ENCODE measurements around the gene HYAL2. TPM values are rescaled to one million over a fixed set of nuclear protein-coding genes. Genes with fewer than 3 reads are reported as not detected.
A peak's percentile ranks its signal among the peaks of the same experiment; 100 is the strongest.
"Not testable (repeated sequence)": the region's sequence is repeated elsewhere in the genome, so short reads cannot be mapped to it uniquely, and the experiment has no call there.

Gene HYAL2
- total and polyA plus RNA-seq, 8 donors = 67.2 to 171 (median 91.3) TPM

DNA sequence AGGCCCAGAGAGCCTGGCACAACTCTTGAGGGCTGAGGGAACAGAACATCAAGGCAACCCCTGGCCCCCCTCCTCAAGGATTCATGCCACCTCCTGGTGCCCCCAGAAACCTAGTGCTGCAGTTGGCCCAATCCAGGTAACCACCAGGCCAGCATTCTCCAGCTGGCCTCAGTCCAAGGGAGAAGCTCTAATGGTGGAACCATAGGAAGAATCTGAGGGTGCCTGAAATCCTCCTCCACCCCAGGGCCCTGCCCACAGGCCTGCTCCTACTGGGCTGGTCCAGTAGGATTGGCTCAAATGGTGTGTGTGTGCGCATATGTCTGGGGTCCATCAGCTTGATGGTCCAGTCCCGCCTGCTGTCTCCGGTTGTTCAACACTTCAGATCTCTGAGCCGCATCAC, 7.7 kb downstream of the HYAL2 start:
- Histone ChIP-seq H3K4me1 (peaks cover 29 to 70% of the 10 kb centered on the region in 2 donors), H3K4me3 (no peak overlapping the region), H3K27ac (peak overlapping the region; percentile 31 to 36), H3K9me3 (no peaks in the 10 kb centered on the region), H3K36me3 (peaks cover 0 to 37% of the 10 kb centered on the region in 2 donors), H3K27me3 (no peaks in the 10 kb centered on the region)
- ATAC-seq (no peak), DNase-seq (no peak)
- intact Hi-C loops (cut with DNase I) = no loop called here
- TF ChIP-seq CTCF (IDR thresholded peaks at IDR 0.05) = no peak

DNA sequence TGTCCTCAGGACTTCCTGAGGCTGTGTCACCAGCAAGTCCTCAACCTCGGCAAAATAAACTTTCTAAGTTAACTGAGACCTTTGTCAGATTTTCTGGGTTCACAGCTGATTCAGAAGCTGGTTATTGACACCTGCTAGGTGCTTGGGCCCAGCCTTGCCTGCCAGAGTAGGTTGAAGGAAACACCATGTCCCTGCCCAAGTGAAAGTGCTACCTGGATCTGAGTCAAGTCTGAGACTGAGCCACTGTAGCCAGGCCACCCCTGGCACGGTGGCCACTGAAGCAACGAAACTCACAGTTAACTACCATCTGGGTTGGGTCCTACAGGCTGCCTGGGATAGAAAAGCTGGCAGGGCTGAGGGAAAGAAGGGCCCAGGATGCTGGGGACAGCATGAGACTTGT, 8.2 kb downstream of the HYAL2 start:
- ATAC-seq = peak; percentile 8
- peak overlapping the region; percentile 31 to 36 for H3K27ac ChIP-seq

DNA sequence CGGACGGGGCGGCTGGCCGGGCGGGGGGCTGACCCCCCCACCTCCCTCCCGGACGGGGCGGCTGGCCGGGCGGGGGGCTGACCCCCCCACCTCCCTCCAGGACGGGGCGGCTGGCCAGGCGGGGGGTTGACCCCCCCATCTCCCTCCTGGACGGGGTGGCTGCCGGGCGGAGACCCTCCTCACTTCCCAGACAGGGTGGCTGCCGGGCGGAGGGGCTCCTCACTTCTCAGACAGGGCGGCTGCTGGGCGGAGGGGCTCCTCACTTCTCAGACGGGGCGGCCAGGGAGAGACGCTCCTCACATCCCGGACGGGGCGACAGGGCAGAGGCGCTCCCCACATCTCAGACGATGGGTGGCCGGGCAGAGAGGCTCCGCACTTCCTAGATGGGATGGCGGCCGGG, 10.5 kb downstream of the HYAL2 start:
- intact Hi-C loops (cut with DNase I); DNase-seq; H3K27ac ChIP-seq; H3K27me3 ChIP-seq; ATAC-seq; H3K4me3 ChIP-seq: not testable (repeated sequence)
- H3K9me3 ChIP-seq = peaks cover 4 to 15% of the 10 kb centered on the region in 2 donors
- peaks cover 0 to 15% of the 10 kb centered on the region in 2 donors for H3K36me3 ChIP-seq
- peaks cover 2 to 46% of the 10 kb centered on the region in 2 donors for H3K4me1 ChIP-seq

More for the DNA sequence above, 8.2 kb downstream of the HYAL2 start:
- H3K9me3 ChIP-seq = no peaks in the 10 kb centered on the region
- H3K4me3 ChIP-seq = no peak overlapping the region
- DNase-seq = no peak
- TF ChIP-seq CTCF (IDR thresholded peaks at IDR 0.05) = no peak
- intact Hi-C loops (cut with DNase I) = no loop called here
- peaks cover 25 to 69% of the 10 kb centered on the region in 2 donors for H3K4me1 ChIP-seq
- H3K27me3 ChIP-seq = no peaks in the 10 kb centered on the region
- peaks cover 0 to 32% of the 10 kb centered on the region in 2 donors for H3K36me3 ChIP-seq

DNA sequence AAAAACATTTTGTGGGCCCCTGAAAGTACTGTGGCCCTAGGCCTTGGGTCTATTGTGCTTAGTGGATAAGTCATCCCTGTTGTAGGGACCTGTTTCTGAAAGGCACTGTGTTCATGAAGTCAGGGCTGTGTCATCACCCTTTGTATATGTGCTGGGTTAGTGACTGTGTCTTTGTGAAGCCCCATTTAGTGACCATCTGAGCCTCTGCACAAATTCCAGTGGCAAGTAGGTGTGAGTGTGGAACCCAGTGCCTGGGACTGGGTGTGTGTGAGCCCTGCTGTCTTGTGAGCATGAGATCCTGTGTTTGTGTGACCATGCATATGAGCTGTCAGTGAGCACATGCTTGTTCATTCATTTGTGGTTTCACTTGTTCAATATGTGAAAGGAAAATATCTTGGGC, 17.9 kb downstream of the HYAL2 start:
- Histone ChIP-seq H3K9me3 (peaks cover 4 to 15% of the 10 kb centered on the region in 2 donors), H3K36me3 (peaks cover 0 to 6% of the 10 kb centered on the region in 2 donors), H3K4me1 (peaks cover 25 to 43% of the 10 kb centered on the region in 2 donors), H3K27me3 (no peaks in the 10 kb centered on the region), H3K27ac (no peak overlapping the region), H3K4me3 (no peak overlapping the region)
- ATAC-seq (no peak), DNase-seq (no peak)
- intact Hi-C loops (cut with DNase I) = no loop called here
- TF ChIP-seq CTCF (IDR thresholded peaks at IDR 0.05) = no peak

DNA sequence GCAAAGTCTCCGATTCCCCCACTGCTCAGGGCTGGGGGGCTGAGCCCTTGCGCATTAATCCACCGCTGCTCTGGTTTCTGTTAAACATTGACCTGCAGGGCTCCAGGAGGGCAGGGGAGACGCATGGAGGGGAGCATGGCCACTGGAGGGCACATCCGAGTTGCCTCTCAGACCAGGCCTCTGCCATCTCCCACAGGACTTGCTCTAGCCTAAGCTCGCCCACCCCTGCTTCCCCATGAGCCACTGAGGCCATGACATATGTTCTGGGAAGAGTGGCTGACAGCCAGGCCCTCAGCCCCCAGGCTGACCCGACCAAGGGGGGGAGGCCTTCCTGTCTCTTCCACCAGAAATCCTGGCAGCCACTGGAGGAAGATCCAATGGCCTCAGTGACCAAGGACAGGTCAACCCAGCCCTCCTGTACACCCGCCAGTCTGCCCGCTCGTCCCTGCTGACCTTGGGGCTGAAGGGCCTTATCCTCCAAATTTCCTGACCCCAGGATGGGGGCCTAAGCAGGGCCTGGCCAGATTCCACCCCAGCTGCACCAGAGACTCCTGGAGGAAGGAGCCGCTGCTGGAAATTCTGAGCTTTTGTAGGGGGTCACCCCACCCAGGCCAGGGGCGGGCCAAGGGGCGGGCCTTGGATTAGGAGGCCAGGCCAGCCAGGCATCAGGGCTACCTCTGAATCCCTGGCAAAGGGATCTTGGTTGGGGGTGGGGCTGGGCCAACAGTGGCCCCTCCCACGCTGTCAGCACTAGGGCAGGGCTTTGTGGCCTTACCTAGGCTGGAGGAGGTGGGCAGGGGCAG, 19.3 kb downstream of the HYAL2 start, which contains the start of gene HYAL1:
TSS of gene HYAL1 (minus strand) at position 562 of the 803 bp plus-strand sequence. CDS start 618 bp downstream, outside the sequence.
- peak in 3 of 4 donors; percentile 30 to 93 (median 80) for DNase-seq
- peak within 1 kb of the TSS; percentile 19 to 68 for H3K4me3 ChIP-seq

More for the DNA sequence above, 19.3 kb downstream of the HYAL2 start, which contains the start of gene HYAL1:
- Histone ChIP-seq H3K9me3 (peaks cover 0 to 5% of the 10 kb centered on the region in 2 donors), H3K4me1 (peaks cover 31 to 49% of the 10 kb centered on the region in 2 donors), H3K27me3 (no peaks in the 10 kb centered on the region), H3K36me3 (no peaks in the 10 kb centered on the region), H3K27ac (peak within 1 kb of the TSS; percentile 83 to 92)
- peak in 1 of 2 donors; percentile 10 for TF ChIP-seq CTCF (IDR thresholded peaks at IDR 0.05)
- intact Hi-C loops (cut with DNase I) = no loop called here
- peak; percentile 63 for ATAC-seq

All from left lung (tissue), 10 donors.